HG03196 (cell line): ENCODE measurements around the gene ANKRD11.
"Not testable (repeated sequence)": the region's sequence is repeated elsewhere in the genome, so short reads cannot be mapped to it uniquely, and the experiment has no call there.

ENCODE experiments used
- ATAC-seq: cut with Tn5 transposase; IDR thresholded peaks from one replicate; pipeline ENCODE4 v1.9.1; 2021; ENCODE audit not compliant: unreplicated experiment

The ANKRD11 gene

GRCh38 chr16:89433363-89433984 lies 56.9 kb downstream of the ANKRD11 start:
- ATAC-seq: not testable (repeated sequence)

- ATAC-seq: no peak
These were observed 58.7 kb downstream of the ANKRD11 start for GRCh38 chr16:89431630-89432029.

GRCh38 chr16:89431158-89431584 lies 59.2 kb downstream of the ANKRD11 start:
- no peak for ATAC-seq

GRCh38 chr16:89430436-89431157 lies 59.8 kb downstream of the ANKRD11 start:
- ATAC-seq: no peak

- not testable (repeated sequence) for ATAC-seq
These were observed 61.8 kb downstream of the ANKRD11 start for GRCh38 chr16:89428605-89429004.

- no peak for ATAC-seq
These were observed 63.4 kb downstream of the ANKRD11 start for GRCh38 chr16:89426736-89427530.

- no peak for ATAC-seq
These were observed 64.8 kb downstream of the ANKRD11 start for GRCh38 chr16:89425523-89425922.

- no peak for ATAC-seq
These were observed 66.6 kb downstream of the ANKRD11 start for GRCh38 chr16:89423681-89424260.

GRCh38 chr16:89422905-89423630 lies 67.3 kb downstream of the ANKRD11 start:
- peak; percentile 64 for ATAC-seq

- ATAC-seq: peak; percentile 55
These were observed 67.8 kb downstream of the ANKRD11 start for GRCh38 chr16:89422527-89422904.

- ATAC-seq: not testable (repeated sequence)
These were observed 69.1 kb downstream of the ANKRD11 start for GRCh38 chr16:89421300-89421699.

- ATAC-seq: no peak
These were observed 70.2 kb downstream of the ANKRD11 start for GRCh38 chr16:89420204-89420603.

- ATAC-seq: no peak
These were observed 72.0 kb downstream of the ANKRD11 start for GRCh38 chr16:89418352-89418751.

GRCh38 chr16:89417352-89417751 lies 73.0 kb downstream of the ANKRD11 start:
- no peak for ATAC-seq

GRCh38 chr16:89413811-89414585 lies 76.4 kb downstream of the ANKRD11 start:
- no peak for ATAC-seq

GRCh38 chr16:89412811-89413210 lies 77.5 kb downstream of the ANKRD11 start:
- no peak for ATAC-seq

GRCh38 chr16:89411335-89411850 lies 79.0 kb downstream of the ANKRD11 start:
- ATAC-seq: no peak

GRCh38 chr16:89410794-89411309 lies 79.5 kb downstream of the ANKRD11 start:
- no peak for ATAC-seq

GRCh38 chr16:89410322-89410721 lies 80.0 kb downstream of the ANKRD11 start:
- ATAC-seq: no peak
